Measurements from ENCODE around the gene PLEKHA8. TPM values are rescaled to one million over a fixed set of nuclear protein-coding genes. Genes with fewer than 3 reads are reported as not detected.

Gene PLEKHA8
- total and polyA plus RNA-seq, 2 of the 8 experiments (the other 6 are each of a cell fraction or from before 2014, with no cell fraction given): 10.7 to 44.0 TPM

- Histone ChIP-seq H4K5ac (ENCODE audit: insufficient read length, low read depth, low read length) (no peak overlapping the region), H3K79me1 (ENCODE audit: low read depth, low read length) (no peaks in the 10 kb centered on the region), H3K4me3 (ENCODE audit: extremely low read depth in 1 of 4, insufficient read depth in 2 of 4, low read depth in 3 of 4, low read length in 4 of 4) (no peak overlapping the region), H3K18ac (ENCODE audit: extremely low read depth, low read length) (no peak overlapping the region), H3K4me1 (replicated peaks in 1 of 4; ENCODE audit: control insufficient read depth in 3 of 4, insufficient read depth in 4 of 4, low read length in 3 of 4) (peaks cover 0 to 3% (median 1%) of the 10 kb centered on the region in 4 experiments; a peak in 3 of 7 replicates), H3K9me3 (ENCODE audit: insufficient read depth in 2 of 2, low read depth in 1 of 2, low read length in 1 of 2) (no peaks in the 10 kb centered on the region), H2BK20ac (ENCODE audit: low read length) (no peak overlapping the region), H2BK12ac (ENCODE audit: low read depth, low read length) (no peak overlapping the region), H2BK120ac (replicated peaks; ENCODE audit: low read depth, low read length) (no peak overlapping the region), H3K79me2 (ENCODE audit: control insufficient read depth in 1 of 2, insufficient read depth in 2 of 2, low read length in 2 of 2) (no peaks in the 10 kb centered on the region; a peak in 1 of 4 replicates), H2AFZ (ENCODE audit: low read length) (no peak overlapping the region), H2BK15ac (ENCODE audit: low read length) (no peak overlapping the region), H3K23me2 (ENCODE audit: low read depth, low read length) (no peaks in the 10 kb centered on the region), H3K27me3 (replicated peaks in 1 of 4; ENCODE audit: control insufficient read depth in 3 of 4, extremely low read depth in 1 of 4, insufficient read depth in 3 of 4, low read length in 3 of 4) (no peaks in the 10 kb centered on the region; a peak in 1 of 7 replicates), H3K9ac (replicated peaks in 1 of 4; ENCODE audit: extremely low read depth in 1 of 4, low read depth in 3 of 4, low read length in 3 of 4) (no peak overlapping the region), H3K4ac (replicated peaks; ENCODE audit: insufficient read length, low read depth, low read length) (no peak overlapping the region), H3K23ac (ENCODE audit: insufficient read length) (no peak overlapping the region), H4K20me1 (replicated peaks in 1 of 2; ENCODE audit: control insufficient read depth in 1 of 2, insufficient read depth in 2 of 2, low read length in 2 of 2) (peaks cover 0 to 2% of the 10 kb centered on the region in 2 experiments), H3K27ac (ENCODE audit: low read depth, low read length) (no peak overlapping the region), H4K8ac (ENCODE audit: extremely low read depth, insufficient read depth, low read length) (no peak overlapping the region), H3K56ac (replicated peaks; ENCODE audit: insufficient read length, low read depth, low read length) (no peak overlapping the region), H2BK5ac (ENCODE audit: low read depth, low read length) (no peak overlapping the region), H3K4me2 (ENCODE audit: insufficient read depth in 1 of 2, low read depth in 2 of 2, low read length in 2 of 2) (no peak overlapping the region), H3K36me3 (ENCODE audit: control insufficient read depth in 2 of 4, insufficient read depth in 4 of 4, low read length in 3 of 4) (no peaks in the 10 kb centered on the region), H4K91ac (replicated peaks; ENCODE audit: insufficient read length, low read length) (no peak overlapping the region), H2AK5ac (ENCODE audit: low read depth, low read length) (no peak overlapping the region), H3K14ac (ENCODE audit: insufficient read length) (no peak overlapping the region)
- CTCF ChIA-PET (ENCODE audit: partially characterized antibody): interaction anchor here (1.3 to 1.5 kb wide), 2 partner anchors 8 to 10 kb away, joined by 3 to 4 read pairs; partner anchors contain the start of gene MTURN
- no peak for TF ChIP-seq POLR2A (IDR thresholded peaks at IDR 0.05; ENCODE audit: control extremely low read depth in 1 of 2, low read depth in 2 of 2, low read length in 2 of 2)
- FAIRE-seq: no peak
- POLR2A ChIA-PET (ENCODE audit: partially characterized antibody): no interaction called here
- 90% methylated on average over 5 of the region's 5 CpGs; no CpG with 5 or more reads in 1 of the 2 experiments for WGBS, 2 experiments (ENCODE audit: extremely low coverage in 1 of 2, insufficient coverage in 1 of 2, insufficient read length in 1 of 2, insufficient replicate concordance in 2 of 2, low coverage in 1 of 2, low lambda C conversion rate in 2 of 2, missing lambda C conversion rate in 1 of 2)
- no peak for DNase-seq (ENCODE audit: low read depth in 1 of 2, low spot score in 2 of 2)
Measured at GRCh38 chr7:30144657-30145306, 116.6 kb downstream of the PLEKHA8 start.
